Measurements from ENCODE around the gene GABRG3. TPM values are rescaled to one million over a fixed set of nuclear protein-coding genes. Genes with fewer than 3 reads are reported as not detected.

Gene GABRG3
- total and polyA plus RNA-seq, 2 of the 4 experiments (the other 2 are of a cell fraction), result not detected

- Histone ChIP-seq H3K4me2 (ENCODE audit: low read depth, low read length) (no peak overlapping the region), H3K79me1 (ENCODE audit: low read depth in 1 of 2, low read length in 2 of 2) (no peaks in the 10 kb centered on the region), H3K4ac (ENCODE audit: low read depth, low read length) (no peak overlapping the region), H4K8ac (ENCODE audit: low read depth in 2 of 2, low read length in 2 of 2) (no peak overlapping the region), H3K27ac (ENCODE audit: insufficient read depth, low read length) (no peak overlapping the region), H3K9ac (ENCODE audit: low read depth, low read length) (no peak overlapping the region), H2BK15ac (ENCODE audit: low read depth, low read length) (no peak overlapping the region), H2BK20ac (ENCODE audit: low read depth, low read length) (no peak overlapping the region), H2BK120ac (ENCODE audit: low read depth, low read length) (no peak overlapping the region), H2AK5ac (ENCODE audit: low read depth, low read length) (no peak overlapping the region), H4K20me1 (ENCODE audit: insufficient read depth, low read length) (no peaks in the 10 kb centered on the region), H3K36me3 (ENCODE audit: control insufficient read depth, insufficient read depth, low read length) (no peaks in the 10 kb centered on the region), H3K9me1 (ENCODE audit: insufficient read depth, low read length) (no peaks in the 10 kb centered on the region), H3K18ac (ENCODE audit: low read depth, low read length) (no peak overlapping the region), H3K27me3 (ENCODE audit: control insufficient read depth, insufficient read depth, low read length) (no peaks in the 10 kb centered on the region), H4K5ac (ENCODE audit: low read depth, low read length) (no peak overlapping the region), H3K4me1 (ENCODE audit: control insufficient read depth, insufficient read depth, low read length) (no peaks in the 10 kb centered on the region), H3K56ac (ENCODE audit: extremely low read depth, insufficient read depth, low read length) (no peak overlapping the region), H2AFZ (replicated peaks; ENCODE audit: low read length, poor library complexity) (no peak overlapping the region), H2BK5ac (ENCODE audit: low read depth, low read length, poor library complexity, severe bottlenecking) (no peak overlapping the region), H2AK9ac (replicated peaks; ENCODE audit: low read depth, low read length, poor library complexity) (no peak overlapping the region), H4K91ac (ENCODE audit: insufficient read depth, low read depth, low read length) (no peak overlapping the region), H3K23ac (ENCODE audit: low read depth, low read length) (no peak overlapping the region), H3K14ac (replicated peaks; ENCODE audit: low read depth, low read length) (no peak overlapping the region), H3K4me3 (ENCODE audit: insufficient read depth, low read depth, low read length) (no peak overlapping the region), H3K9me3 (ENCODE audit: control insufficient read depth, insufficient read depth, low read length) (peaks cover 34% of the 10 kb centered on the region)
- POLR2A ChIA-PET (ENCODE audit: unreplicated experiment), result no interaction called here
- no peak for DNase-seq
- in situ Hi-C loops (cut with MboI; ENCODE audit: low sequenced_read_pairs) (no loop called here), intact Hi-C loops (cut with micrococcal nuclease) (no loop called here), dilution Hi-C loops (cut with HindIII; ENCODE audit: low sequenced_read_pairs, unreplicated experiment) (no loop called here)
- BruUV-seq (replicated peaks), result no TSS peak
- ATAC-seq (ENCODE audit: low read depth), result no peak
- CTCF ChIA-PET, result no interaction called here
- WGBS, 2 experiments (ENCODE audit: extremely low coverage in 2 of 2, insufficient read length in 1 of 2), result no CpG with 5 or more reads among the region's 10 CpGs
- TF ChIP-seq RFX5 (IDR thresholded peaks at IDR 0.05; ENCODE audit: low read depth, low read length), result no peak
- no peak for TF ChIP-seq CHD1 (IDR thresholded peaks at IDR 0.05; ENCODE audit: low read depth, low read length)
- TF ChIP-seq FOS (IDR thresholded peaks at IDR 0.05; ENCODE audit: low read depth, low read length), result no peak
- TF ChIP-seq CEBPB (IDR thresholded peaks at IDR 0.05; ENCODE audit: low read depth, low read length), result no peak
These were observed 110.9 kb downstream of the GABRG3 start for GRCh38 chr15:27081676-27082418.

Measured in IMR-90 (cell line).